SK-N-MC (cell line): Measurements from ENCODE around the gene CAMSAP1.

Experiments used
- DNase-seq: peaks from one replicate; pipeline ENCODE4 v3.0.0-alpha.2; 2011; ENCODE audit warnings: low read depth, low spot score
- H3K27ac ChIP-seq: fragments of 200-600 bp; sonication (generic); 2 replicates; pipeline ENCODE4 v1.5.1; 2016; ENCODE audit warnings: mixed run types
- H3K36me3 ChIP-seq: fragments of 200-600 bp; sonication (generic); 2 replicates; pipeline ENCODE4 v1.6.1; 2017; ENCODE audit warnings: antibody characterized with exemption, low read length, mixed read lengths; ENCODE audit not compliant: insufficient read depth
- H3K4me3 ChIP-seq: fragments of 200-600 bp; sonication (generic); 2 replicates; pipeline ENCODE4 v1.5.1; 2016
- H3K9ac ChIP-seq: fragments of 200-600 bp; sonication (generic); 2 replicates; pipeline ENCODE4 v1.8.0; 2017; ENCODE audit warnings: mixed run types, mixed read lengths; ENCODE audit not compliant: insufficient read length
- H3K9me3 ChIP-seq: fragments of 200-600 bp; sonication (generic); 2 replicates; pipeline ENCODE4 v1.6.1; 2017; ENCODE audit warnings: low read depth, mild to moderate bottlenecking, antibody characterized with exemption, low read length, moderate library complexity, mixed read lengths
- EZH2 ChIP-seq: fragments of 200-600 bp; sonication (generic); IDR thresholded peaks from one replicate; pipeline ENCODE4 v1.6.1; 2017; ENCODE audit warnings: antibody characterized with exemption
- FOXP2 ChIP-seq: optimal IDR thresholded peaks from 2 replicates; pipeline ENCODE3; 2011; ENCODE audit warnings: mild to moderate bottlenecking, moderate library complexity; ENCODE audit not compliant: insufficient read depth; ENCODE audit errors: extremely low read length, control extremely low read depth
- POLR2AphosphoS5 ChIP-seq: IDR thresholded peaks from 2 replicates; pipeline ENCODE4 v1.6.1; 2012; ENCODE audit warnings: mild to moderate bottlenecking, low read depth, low read length, borderline replicate concordance

The CAMSAP1 gene

DNA sequence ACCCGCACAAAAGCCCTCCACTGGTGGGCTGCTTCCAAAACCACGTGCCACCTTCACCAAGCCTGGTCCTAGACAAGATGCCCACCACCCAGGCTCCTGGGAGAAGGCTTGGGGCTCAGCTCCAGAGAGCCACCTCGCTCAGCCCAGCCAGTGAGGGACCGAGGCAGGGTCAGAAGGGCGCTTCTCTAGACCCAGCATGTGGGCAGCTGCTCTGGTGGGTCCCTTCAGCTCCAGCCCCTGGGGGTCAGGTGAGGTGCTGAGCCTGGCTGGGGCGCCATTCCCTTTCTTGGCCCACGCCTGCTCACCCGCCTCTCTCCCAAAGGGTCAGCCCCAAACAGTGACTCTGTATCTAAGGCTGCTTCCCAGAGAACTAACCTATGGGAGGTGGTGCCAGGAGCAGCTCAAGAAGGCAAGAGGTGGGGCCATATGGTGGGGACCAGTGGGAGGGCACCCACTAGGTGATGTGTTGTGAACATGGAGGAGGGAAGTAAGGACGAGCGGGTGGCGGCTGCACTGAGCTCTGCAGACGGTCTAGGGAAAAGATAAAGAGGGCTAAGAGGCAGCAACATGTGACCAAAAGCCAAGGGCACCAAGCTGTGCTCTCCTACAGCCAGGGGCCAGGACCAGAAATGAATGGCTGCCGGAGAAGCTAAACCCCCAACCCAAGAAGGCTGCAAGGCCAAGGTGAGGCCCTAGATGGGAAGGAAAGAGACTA is 79.3 kb downstream of the CAMSAP1 start:
- H3K27ac ChIP-seq: no peak overlapping the region
- DNase-seq: no peak

DNA sequence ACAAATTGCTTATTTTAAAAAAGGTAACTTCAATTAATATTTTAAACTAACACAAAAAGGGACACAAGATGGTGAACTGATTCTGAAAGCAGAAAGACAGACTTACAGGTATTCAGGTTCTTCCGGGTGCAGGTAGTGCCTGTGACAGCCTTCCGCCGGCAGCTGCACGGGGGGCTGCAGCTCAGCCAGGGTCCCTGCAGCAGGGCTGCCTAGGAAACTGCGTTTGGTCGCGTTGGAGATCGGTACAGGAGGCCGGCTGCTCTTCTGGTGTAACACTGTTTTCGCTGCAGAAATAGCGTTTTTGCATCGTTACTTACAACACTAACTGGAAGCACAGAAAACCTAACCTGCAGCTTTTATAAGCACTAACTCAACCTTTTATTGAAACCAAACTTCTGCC is 80.0 kb downstream of the CAMSAP1 start:
- no peak overlapping the region for H3K9ac ChIP-seq

More for the DNA sequence above, 79.3 kb downstream of the CAMSAP1 start:
- Histone ChIP-seq H3K9me3 (no peaks in the 10 kb centered on the region), H3K9ac (no peak overlapping the region), H3K36me3 (peaks cover 15% of the 10 kb centered on the region), H3K4me3 (no peak overlapping the region)
- no peak for TF ChIP-seq FOXP2
- TF ChIP-seq EZH2: no peak
- no peak for TF ChIP-seq POLR2AphosphoS5

DNA sequence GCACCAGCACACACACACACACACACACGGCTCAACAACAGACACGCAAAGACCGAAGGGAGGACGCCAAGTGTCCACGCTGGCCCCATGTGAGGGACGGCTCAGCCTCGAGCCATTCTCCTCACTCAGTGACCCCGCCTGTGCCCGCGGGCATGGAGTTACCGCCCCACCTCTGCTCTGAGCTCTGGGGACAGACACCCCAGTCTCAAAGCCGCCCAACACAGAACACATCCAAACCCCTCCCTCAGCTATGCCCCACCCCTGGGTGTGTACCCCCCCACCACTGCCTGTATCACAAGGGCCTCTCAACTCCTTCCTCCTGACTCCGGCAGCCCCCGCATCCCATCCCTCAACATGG is 81.2 kb downstream of the CAMSAP1 start:
- TF ChIP-seq FOXP2: no peak
- no peak for TF ChIP-seq POLR2AphosphoS5
- no peak for TF ChIP-seq EZH2
- H3K36me3 ChIP-seq: peaks cover 32% of the 10 kb centered on the region

More for the DNA sequence above, 80.0 kb downstream of the CAMSAP1 start:
- Histone ChIP-seq H3K9me3 (no peaks in the 10 kb centered on the region), H3K27ac (no peak overlapping the region), H3K36me3 (peaks cover 22% of the 10 kb centered on the region), H3K4me3 (no peak overlapping the region)
- TF ChIP-seq POLR2AphosphoS5: no peak
- TF ChIP-seq EZH2: no peak
- no peak for TF ChIP-seq FOXP2
- no peak for DNase-seq

DNA sequence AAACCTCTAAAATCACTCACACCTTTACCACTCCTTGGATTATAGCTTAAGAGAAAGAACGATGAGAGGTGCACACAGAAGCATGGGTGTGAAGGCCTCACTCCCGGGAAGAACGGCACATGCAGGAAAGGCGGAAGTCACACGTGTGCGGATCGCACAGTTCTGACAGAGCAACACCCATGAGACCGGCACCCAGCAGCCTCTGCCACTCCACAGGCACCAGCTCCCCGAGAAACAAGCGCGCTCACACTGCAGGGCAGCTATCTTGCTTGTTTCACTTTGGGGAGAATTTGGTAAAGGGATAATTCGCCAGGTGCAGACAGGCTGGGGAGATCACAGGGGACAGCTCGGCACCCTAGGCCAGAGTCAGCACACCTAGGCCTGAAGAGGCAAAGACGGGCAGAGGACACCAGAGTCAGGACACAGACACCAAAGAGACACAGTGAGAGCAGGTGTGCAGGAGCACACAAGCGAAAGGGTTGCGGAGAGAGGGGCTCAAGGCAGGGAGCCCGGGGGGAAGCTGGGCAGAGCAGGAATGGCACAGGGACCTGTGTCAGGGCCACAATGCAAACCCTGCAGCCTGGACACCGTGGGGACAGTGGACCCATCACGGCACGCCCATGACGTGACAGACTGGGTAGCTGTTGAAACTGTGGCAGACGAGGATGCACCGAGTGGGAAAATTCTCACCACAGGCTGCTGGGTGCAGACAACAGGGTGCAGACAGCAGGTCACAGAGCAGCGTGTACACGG is 81.7 kb downstream of the CAMSAP1 start:
- no peak for TF ChIP-seq EZH2
- TF ChIP-seq FOXP2: no peak
- TF ChIP-seq POLR2AphosphoS5: no peak
- Histone ChIP-seq H3K9me3 (no peaks in the 10 kb centered on the region), H3K9ac (no peak overlapping the region), H3K4me3 (no peak overlapping the region), H3K27ac (no peak overlapping the region), H3K36me3 (peaks cover 38% of the 10 kb centered on the region)
- no peak for DNase-seq

More for the DNA sequence above, 81.2 kb downstream of the CAMSAP1 start:
- Histone ChIP-seq H3K27ac (no peak overlapping the region), H3K9ac (no peak overlapping the region), H3K9me3 (no peaks in the 10 kb centered on the region), H3K4me3 (no peak overlapping the region)
- no peak for DNase-seq

DNA sequence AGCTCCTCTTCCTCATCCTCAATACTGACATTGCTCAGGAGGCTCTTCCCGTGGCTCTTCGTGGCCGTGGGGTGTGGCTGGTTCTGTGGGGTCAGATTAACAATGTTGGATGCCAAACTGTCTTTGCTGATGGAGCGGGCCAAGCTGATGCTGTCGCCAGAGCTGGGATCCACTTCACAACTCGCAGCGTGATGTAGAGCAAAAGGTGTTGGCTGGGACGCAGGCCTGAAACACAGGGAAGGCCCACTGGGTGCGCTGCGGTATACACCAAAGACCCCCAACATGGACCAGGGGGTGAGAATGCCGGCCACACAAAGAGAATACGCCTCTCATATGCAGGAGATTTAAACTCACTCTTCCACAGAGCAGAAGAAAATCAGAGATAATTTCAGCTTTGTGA is 84.3 kb downstream of the CAMSAP1 start:
- no peak overlapping the region for H3K4me3 ChIP-seq
- H3K9me3 ChIP-seq: no peaks in the 10 kb centered on the region
- no peak overlapping the region for H3K9ac ChIP-seq
- H3K27ac ChIP-seq: no peak overlapping the region
- no peak for TF ChIP-seq FOXP2
- no peak for TF ChIP-seq POLR2AphosphoS5
- no peak for TF ChIP-seq EZH2
- peaks cover 48% of the 10 kb centered on the region for H3K36me3 ChIP-seq
- DNase-seq: no peak

DNA sequence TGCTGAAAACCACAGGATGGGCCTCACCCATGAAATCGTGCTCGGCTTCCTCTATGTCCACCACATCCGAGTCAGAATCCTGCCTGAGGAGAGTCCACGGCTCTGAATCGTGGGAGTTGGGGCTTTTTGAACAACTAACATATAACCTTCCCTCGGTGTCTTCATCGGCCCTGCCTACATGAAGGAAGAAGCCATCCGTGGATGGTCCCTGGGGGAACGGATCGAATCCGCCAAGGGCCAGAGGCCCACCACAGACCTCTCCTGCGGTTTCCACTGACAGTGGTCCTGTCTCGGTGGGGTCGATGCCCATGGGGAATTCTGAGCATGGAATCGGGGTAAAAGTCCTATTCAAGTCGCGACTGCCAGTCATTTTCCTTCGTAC is 85.0 kb downstream of the CAMSAP1 start:
- no peak for DNase-seq
- Histone ChIP-seq H3K36me3 (peaks cover 55% of the 10 kb centered on the region), H3K4me3 (no peak overlapping the region), H3K9ac (no peak overlapping the region), H3K27ac (no peak overlapping the region), H3K9me3 (no peaks in the 10 kb centered on the region)
- no peak for TF ChIP-seq EZH2
- no peak for TF ChIP-seq POLR2AphosphoS5
- TF ChIP-seq FOXP2: no peak

DNA sequence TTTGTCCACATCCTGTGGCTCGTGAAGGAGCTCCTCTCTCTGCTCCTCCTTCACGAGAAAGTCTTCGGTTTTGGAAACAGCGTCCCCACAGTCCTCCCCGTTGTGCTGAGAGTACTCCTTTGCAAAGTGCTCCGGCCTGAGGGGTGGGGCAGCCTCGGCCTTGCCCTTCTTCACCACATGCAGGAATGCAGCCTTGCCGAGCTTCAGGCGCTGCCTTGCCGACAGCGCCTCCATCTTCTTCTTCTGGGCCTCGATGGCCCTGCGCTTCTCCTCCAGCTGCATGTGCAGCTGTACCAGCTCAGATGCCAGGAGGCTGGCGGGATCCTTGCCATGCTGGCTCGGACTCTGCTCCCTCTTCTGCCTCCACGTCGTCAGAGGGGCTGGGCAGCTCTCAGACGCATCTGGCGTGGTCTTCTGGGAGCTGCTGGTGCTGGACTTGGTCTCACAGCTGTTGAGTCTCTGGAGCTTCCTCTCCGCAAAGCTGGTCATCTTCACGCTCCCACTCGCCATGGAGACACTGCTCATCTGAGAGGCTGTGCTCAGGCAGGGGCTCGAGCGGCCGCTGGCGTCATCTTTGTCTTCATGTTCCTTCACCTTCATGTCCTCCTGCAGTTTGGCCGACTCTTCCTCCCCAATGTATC is 85.5 kb downstream of the CAMSAP1 start:
- Histone ChIP-seq H3K9me3 (no peaks in the 10 kb centered on the region), H3K27ac (no peak overlapping the region), H3K9ac (no peak overlapping the region), H3K4me3 (no peak overlapping the region), H3K36me3 (peaks cover 59% of the 10 kb centered on the region)
- no peak for TF ChIP-seq POLR2AphosphoS5
- DNase-seq: no peak

DNA sequence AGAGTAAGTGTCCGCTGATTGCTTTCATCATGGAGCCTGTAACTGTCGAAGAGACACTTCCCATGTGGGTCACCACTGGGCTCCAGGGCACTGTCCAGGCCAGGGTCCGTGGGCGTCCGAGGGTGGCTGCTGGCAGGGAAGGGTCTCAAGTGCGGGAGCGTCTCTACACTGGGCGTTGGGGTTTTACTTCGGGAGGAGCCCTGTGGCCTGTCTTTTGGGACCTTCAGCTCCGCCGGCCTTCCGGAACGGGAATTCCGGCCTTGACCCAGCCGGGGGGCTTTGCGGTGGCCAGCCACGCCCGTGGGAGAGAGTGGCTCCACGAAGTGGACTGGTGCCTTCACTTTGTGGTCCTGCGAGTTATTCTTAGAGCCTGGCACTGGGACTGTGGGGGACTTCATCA is 86.2 kb downstream of the CAMSAP1 start:
- Histone ChIP-seq H3K9me3 (no peaks in the 10 kb centered on the region), H3K27ac (no peak overlapping the region), H3K9ac (no peak overlapping the region), H3K4me3 (no peak overlapping the region), H3K36me3 (peaks cover 64% of the 10 kb centered on the region)
- TF ChIP-seq EZH2: no peak
- TF ChIP-seq POLR2AphosphoS5: no peak
- TF ChIP-seq FOXP2: no peak
- no peak for DNase-seq
